NCI-H1092 treated with DMSO at 0.1 percent for 48 hours (cell line): ENCODE data around the gene CAMSAP1.

Source experiments
- DNase-seq: peaks from one replicate; lab custom pipeline; 2025; lab: John Stamatoyannopoulos, UW

The CAMSAP1 gene

GRCh38 chr9:135880438-135880837 is 26.9 kb downstream of the CAMSAP1 start:
- no peak for DNase-seq

GRCh38 chr9:135879619-135880018 is 27.7 kb downstream of the CAMSAP1 start:
- DNase-seq, result no peak

GRCh38 chr9:135879237-135879601 is 28.1 kb downstream of the CAMSAP1 start:
- DNase-seq, result no peak

- DNase-seq, result no peak
Observed at GRCh38 chr9:135878528-135879236, 28.7 kb downstream of the CAMSAP1 start.

GRCh38 chr9:135877791-135878527 is 29.4 kb downstream of the CAMSAP1 start:
- no peak for DNase-seq

- no peak for DNase-seq
Observed at GRCh38 chr9:135876936-135877335, 30.4 kb downstream of the CAMSAP1 start.

- DNase-seq, result no peak
Observed at GRCh38 chr9:135874859-135875258, 32.5 kb downstream of the CAMSAP1 start.

GRCh38 chr9:135869909-135870308 is 37.4 kb downstream of the CAMSAP1 start:
- DNase-seq, result no peak

- DNase-seq, result no peak
Observed at GRCh38 chr9:135865531-135865930, 41.8 kb downstream of the CAMSAP1 start.

- no peak for DNase-seq
Observed at GRCh38 chr9:135864447-135865049, 42.8 kb downstream of the CAMSAP1 start.

- DNase-seq, result no peak
Observed at GRCh38 chr9:135862809-135863208, 44.5 kb downstream of the CAMSAP1 start.

GRCh38 chr9:135858491-135859185 is 48.7 kb downstream of the CAMSAP1 start:
- DNase-seq, result no peak

- DNase-seq, result no peak
Observed at GRCh38 chr9:135857843-135858242, 49.5 kb downstream of the CAMSAP1 start.

- no peak for DNase-seq
Observed at GRCh38 chr9:135857371-135857786, 50.0 kb downstream of the CAMSAP1 start.

- DNase-seq, result no peak
Observed at GRCh38 chr9:135851748-135852147, 55.6 kb downstream of the CAMSAP1 start.

- no peak for DNase-seq
Observed at GRCh38 chr9:135850737-135851136, 56.6 kb downstream of the CAMSAP1 start.

GRCh38 chr9:135849181-135849580 is 58.2 kb downstream of the CAMSAP1 start:
- no peak for DNase-seq

- DNase-seq, result no peak
Observed at GRCh38 chr9:135848341-135849047, 58.9 kb downstream of the CAMSAP1 start.

GRCh38 chr9:135847833-135848232 is 59.5 kb downstream of the CAMSAP1 start:
- no peak for DNase-seq

- no peak for DNase-seq
Observed at GRCh38 chr9:135840539-135840938, 66.8 kb downstream of the CAMSAP1 start.

GRCh38 chr9:135840107-135840506 is 67.2 kb downstream of the CAMSAP1 start:
- no peak for DNase-seq

GRCh38 chr9:135839516-135839915 is 67.8 kb downstream of the CAMSAP1 start:
- no peak for DNase-seq
